Ishikawa (cell line): Measurements from ENCODE around the gene HOMER2.

Experiments used
- CEBPB ChIP-seq: IDR thresholded peaks from 2 replicates; pipeline ENCODE4 v1.6.1; 2012
- CREB1 ChIP-seq: IDR thresholded peaks from 2 replicates; pipeline ENCODE4 v1.6.1; 2012; ENCODE audit warnings: low read depth
- EGR1 ChIP-seq: IDR thresholded peaks from 2 replicates; pipeline ENCODE4 v1.6.1; 2012
- EP300 ChIP-seq: IDR thresholded peaks from 2 replicates; pipeline ENCODE4 v1.6.1; 2012; ENCODE audit warnings: borderline replicate concordance
- FOXM1 ChIP-seq: IDR thresholded peaks from 2 replicates; pipeline ENCODE4 v1.6.1; 2012; ENCODE audit warnings: low read depth, borderline replicate concordance
- MAX ChIP-seq: IDR thresholded peaks from 2 replicates; pipeline ENCODE4 v1.6.1; 2012
- RAD21 ChIP-seq: IDR thresholded peaks from 2 replicates; pipeline ENCODE4 v1.6.1; 2012; ENCODE audit warnings: low read depth
- TAF1 ChIP-seq: IDR thresholded peaks from 2 replicates; pipeline ENCODE4 v1.6.1; 2012; ENCODE audit warnings: low read depth, mild to moderate bottlenecking
- TCF12 ChIP-seq: IDR thresholded peaks from 2 replicates; pipeline ENCODE4 v1.6.1; 2012; ENCODE audit warnings: low read depth
- USF1 ChIP-seq: IDR thresholded peaks from 2 replicates; pipeline ENCODE4 v1.6.1; 2012
- ZBTB7A ChIP-seq: IDR thresholded peaks from 2 replicates; pipeline ENCODE4 v1.6.1; 2012; ENCODE audit warnings: low read depth

- TF ChIP-seq EP300 (no peak), CEBPB (no peak), FOXM1 (no peak), CREB1 (no peak), EGR1 (no peak), MAX (no peak), TAF1 (no peak), TCF12 (no peak), RAD21 (no peak), ZBTB7A (no peak), USF1 (no peak)
These were observed 148.0 kb downstream of the HOMER2 start for GRCh38 chr15:82804575-82804949.
